GM12878 (cell line): ENCODE measurements around the gene TLX2.

Experiments
- CTCF ChIP-seq, 3 experiments: IDR thresholded peaks in 2 of 3; conservative IDR thresholded peaks in 1 of 3; 2 replicates each; pipeline ENCODE4 v1.5.1; 2011; ENCODE audit warnings: low read depth in 3 of 3, low read length in 3 of 3, mild to moderate bottlenecking in 3 of 3, control low read depth in 2 of 3, moderate library complexity in 2 of 3, inconsistent platforms in 1 of 3, mixed read lengths in 1 of 3; ENCODE audit not compliant: control insufficient read depth in 2 of 3, insufficient read depth in 1 of 3; ENCODE audit errors: extremely low read depth in 1 of 3
- EP300 ChIP-seq, 2 experiments: fragments of 150-350 bp in 1 of 2; IDR thresholded peaks; 2 replicates each; pipeline ENCODE4 v1.6.1; 2011 to 2012; ENCODE audit warnings: low read depth in 2 of 2, low read length in 2 of 2, borderline replicate concordance in 1 of 2, improper control_type of control experiment in 1 of 2, inconsistent platforms in 1 of 2; ENCODE audit not compliant: control insufficient read depth in 1 of 2
- ESRRA ChIP-seq: IDR thresholded peaks from 2 replicates; pipeline ENCODE4 v1.6.1; 2012; ENCODE audit warnings: mild to moderate bottlenecking, low read length, improper control_type of control experiment
- FOS ChIP-seq: IDR thresholded peaks from 3 replicates; pipeline ENCODE4 v1.6.1; 2011; ENCODE audit warnings: borderline replicate concordance; ENCODE audit not compliant: insufficient read length; ENCODE audit errors: extremely low read depth
- GABPA ChIP-seq: IDR thresholded peaks from 2 replicates; pipeline ENCODE4 v1.6.1; 2014; ENCODE audit warnings: antibody characterized with exemption, low read depth, mild to moderate bottlenecking, inconsistent platforms
- JUND ChIP-seq: IDR thresholded peaks from 2 replicates; pipeline ENCODE4 v1.6.1; 2012; ENCODE audit warnings: low read depth, mild to moderate bottlenecking, low read length, improper control_type of control experiment, moderate library complexity
- MAX ChIP-seq: IDR thresholded peaks from 2 replicates; pipeline ENCODE4 v1.6.1; 2012; ENCODE audit warnings: low read depth, low read length, improper control_type of control experiment
- MYC ChIP-seq: IDR thresholded peaks from 2 replicates; pipeline ENCODE4 v1.6.1; 2011; ENCODE audit warnings: mild to moderate bottlenecking, low read length, moderate library complexity, inconsistent platforms; ENCODE audit not compliant: insufficient read depth, insufficient replicate concordance, insufficient read length, severe bottlenecking
- NFYB ChIP-seq: IDR thresholded peaks from 2 replicates; pipeline ENCODE4 v1.6.1; 2011; ENCODE audit warnings: low read depth, mild to moderate bottlenecking, low read length, improper control_type of control experiment, moderate library complexity; ENCODE audit not compliant: insufficient read depth
- NRF1 ChIP-seq: conservative IDR thresholded peaks from 2 replicates; pipeline ENCODE4 v1.6.1; 2011; ENCODE audit warnings: mild to moderate bottlenecking, low read depth, low read length, improper control_type of control experiment
- POLR2A ChIP-seq: IDR thresholded peaks from 2 replicates; pipeline ENCODE4 v1.6.1; 2011; ENCODE audit warnings: low read depth, mild to moderate bottlenecking, low read length
- POLR2AphosphoS5 ChIP-seq: IDR thresholded peaks from 2 replicates; pipeline ENCODE4 v1.6.1; 2011; ENCODE audit warnings: mild to moderate bottlenecking, low read length, inconsistent platforms
- TAF1 ChIP-seq: IDR thresholded peaks from 2 replicates; pipeline ENCODE4 v1.6.1; 2011; ENCODE audit warnings: mild to moderate bottlenecking, low read depth, low read length, borderline replicate concordance
- ZNF592 ChIP-seq: fragments of 450-650 bp; IDR thresholded peaks from 2 replicates; pipeline ENCODE4 v1.6.1; 2017; ENCODE audit warnings: mild to moderate bottlenecking, moderate library complexity

GRCh38 chr2:74524005-74524404 lies 9.8 kb downstream of the TLX2 start:
- TF ChIP-seq CTCF (IDR thresholded peaks at IDR 0.05 in 2 of 3, conservative IDR thresholded peaks at IDR 0.05 in 1 of 3; ENCODE audit: control insufficient read depth in 2 of 3, extremely low read depth in 1 of 3, insufficient read depth in 1 of 3, low read depth in 3 of 3, low read length in 3 of 3): no peak
- no peak for TF ChIP-seq POLR2A
- TF ChIP-seq MYC: no peak
- no peak for TF ChIP-seq ESRRA
- TF ChIP-seq EP300 (IDR thresholded peaks at IDR 0.05; ENCODE audit: borderline replicate concordance in 1 of 2, control insufficient read depth in 1 of 2, low read depth in 2 of 2, low read length in 2 of 2): no peak
- no peak for TF ChIP-seq MAX
- no peak for TF ChIP-seq POLR2AphosphoS5
- no peak for TF ChIP-seq FOS
- no peak for TF ChIP-seq JUND
- TF ChIP-seq NFYB: no peak
- no peak for TF ChIP-seq GABPA
- TF ChIP-seq TAF1: no peak
- TF ChIP-seq NRF1: no peak
- no peak for TF ChIP-seq ZNF592
